IMR-90 (cell line): Measurements from ENCODE around the gene RRAGD. TPM values are rescaled to one million over a fixed set of nuclear protein-coding genes. Genes with fewer than 3 reads are reported as not detected.

Source experiments
- ATAC-seq: fragments of 200-7000 bp; cut with Tn5 transposase; 2 replicates; pipeline ENCODE4 v1.9.1; 2020; ENCODE audit warnings: low read depth, mild to moderate bottlenecking, moderate library complexity
- BruUV-seq: library from RNA; stranded (reverse); fragments of 400-500 nt; replicated peaks from 2 replicates; lab custom pipeline; 2021; lab: Mats Ljungman, UMichigan
- CTCF ChIA-PET: fragments of 300-600 bp; formaldehyde crosslinking; extraction: SDS; loops from one replicate; lab custom pipeline; 2021; ENCODE audit warnings: antibody characterized with exemption; lab: Yijun Ruan, JAX
- POLR2A ChIA-PET: fragments of 300-600 bp; sonication (Branson Sonifier 250); formaldehyde crosslinking; loops from one replicate; lab custom pipeline; 2022; ENCODE audit warnings: antibody characterized with exemption; ENCODE audit not compliant: unreplicated experiment; lab: Charles Lee
- DNase-seq: peaks from one replicate; pipeline ENCODE4 v3.0.0; 2013
- H2AFZ ChIP-seq: replicated peaks from 2 replicates; pipeline ENCODE3; 2013; ENCODE audit warnings: low read length, mild to moderate bottlenecking; ENCODE audit not compliant: poor library complexity
- H2AK5ac ChIP-seq: 2 replicates; pipeline ENCODE4 v1.6.1; 2013; ENCODE audit warnings: low read depth, low read length, inconsistent platforms
- H2AK9ac ChIP-seq: replicated peaks from 2 replicates; pipeline ENCODE3; 2013; ENCODE audit warnings: mild to moderate bottlenecking, low read depth, low read length, moderate library complexity; ENCODE audit not compliant: poor library complexity
- H2BK120ac ChIP-seq: 2 replicates; pipeline ENCODE4 v1.6.1; 2013; ENCODE audit warnings: low read depth, low read length, inconsistent platforms
- H2BK15ac ChIP-seq: 3 replicates; pipeline ENCODE4 v1.6.1; 2013; ENCODE audit warnings: low read depth, low read length, inconsistent platforms
- H2BK20ac ChIP-seq: 2 replicates; pipeline ENCODE4 v1.6.1; 2013; ENCODE audit warnings: low read depth, mild to moderate bottlenecking, inconsistent platforms, low read length, moderate library complexity
- H2BK5ac ChIP-seq: 2 replicates; pipeline ENCODE4 v1.6.1; 2013; ENCODE audit warnings: mild to moderate bottlenecking, low read depth, low read length, inconsistent platforms; ENCODE audit not compliant: poor library complexity, severe bottlenecking
- H3K14ac ChIP-seq: replicated peaks from 2 replicates; pipeline ENCODE4 v1.6.1; 2013; ENCODE audit warnings: low read depth, low read length, inconsistent platforms
- H3K18ac ChIP-seq: 2 replicates; pipeline ENCODE4 v1.6.1; 2013; ENCODE audit warnings: low read depth, low read length, control low read depth
- H3K23ac ChIP-seq: 2 replicates; pipeline ENCODE4 v1.6.1; 2013; ENCODE audit warnings: low read depth, low read length, inconsistent platforms
- H3K27ac ChIP-seq: 2 replicates; pipeline ENCODE4 v1.5.1; 2013; ENCODE audit warnings: mild to moderate bottlenecking, control low read depth, low read length; ENCODE audit not compliant: insufficient read depth
- H3K27me3 ChIP-seq: 2 replicates; pipeline ENCODE4 v1.6.1; 2013; ENCODE audit warnings: low read length; ENCODE audit not compliant: control insufficient read depth, insufficient read depth
- H3K36me3 ChIP-seq: 2 replicates; pipeline ENCODE4 v1.6.1; 2013; ENCODE audit warnings: low read length, mixed read lengths; ENCODE audit not compliant: control insufficient read depth, insufficient read depth
- H3K4ac ChIP-seq: 2 replicates; pipeline ENCODE4 v1.6.1; 2013; ENCODE audit warnings: low read depth, low read length, inconsistent platforms
- H3K4me1 ChIP-seq: 2 replicates; pipeline ENCODE4 v1.6.1; 2013; ENCODE audit warnings: low read length, mixed read lengths; ENCODE audit not compliant: control insufficient read depth, insufficient read depth
- H3K4me2 ChIP-seq: 2 replicates; pipeline ENCODE4 v1.6.1; 2013; ENCODE audit warnings: low read depth, mild to moderate bottlenecking, control low read depth, low read length, moderate library complexity
- H3K4me3 ChIP-seq: 2 replicates; pipeline ENCODE4 v1.5.1; 2013; ENCODE audit warnings: low read depth, mild to moderate bottlenecking, control low read depth, low read length, moderate library complexity; ENCODE audit not compliant: insufficient read depth
- H3K56ac ChIP-seq: 2 replicates; pipeline ENCODE4 v1.6.1; 2013; ENCODE audit warnings: low read length, inconsistent platforms; ENCODE audit not compliant: insufficient read depth; ENCODE audit errors: extremely low read depth
- H3K79me1 ChIP-seq, 2 experiments: 2 replicates each; pipeline ENCODE4 v1.6.1; 2013; ENCODE audit warnings: low read length in 2 of 2, inconsistent platforms in 1 of 2, low read depth in 1 of 2
- H3K9ac ChIP-seq: 2 replicates; pipeline ENCODE4 v1.6.1; 2013; ENCODE audit warnings: low read depth, low read length, control low read depth
- H3K9me1 ChIP-seq: 2 replicates; pipeline ENCODE4 v1.6.1; 2013; ENCODE audit warnings: low read length, inconsistent platforms; ENCODE audit not compliant: insufficient read depth
- H3K9me3 ChIP-seq: 2 replicates; pipeline ENCODE4 v1.6.1; 2013; ENCODE audit warnings: low read length; ENCODE audit not compliant: control insufficient read depth, insufficient read depth
- H4K20me1 ChIP-seq: 2 replicates; pipeline ENCODE4 v1.6.1; 2013; ENCODE audit warnings: low read length, inconsistent platforms; ENCODE audit not compliant: insufficient read depth
- H4K5ac ChIP-seq: 2 replicates; pipeline ENCODE4 v1.6.1; 2013; ENCODE audit warnings: mild to moderate bottlenecking, low read depth, low read length, control low read depth
- H4K8ac ChIP-seq, 2 experiments: 2 replicates each; pipeline ENCODE4 v1.6.1; 2013; ENCODE audit warnings: low read depth in 2 of 2, low read length in 2 of 2, control low read depth in 1 of 2, inconsistent platforms in 1 of 2
- H4K91ac ChIP-seq: 2 replicates; pipeline ENCODE4 v1.6.1; 2013; ENCODE audit warnings: low read depth, low read length, inconsistent platforms; ENCODE audit not compliant: insufficient read depth
- CEBPB ChIP-seq: IDR thresholded peaks from 2 replicates; pipeline ENCODE4 v1.6.1; 2012; ENCODE audit warnings: low read depth, low read length, improper control_type of control experiment
- CHD1 ChIP-seq: IDR thresholded peaks from 2 replicates; pipeline ENCODE4 v1.6.1; 2012; ENCODE audit warnings: low read depth, low read length, improper control_type of control experiment
- MXI1 ChIP-seq: IDR thresholded peaks from 2 replicates; pipeline ENCODE4 v1.6.1; 2012; ENCODE audit warnings: low read depth, mild to moderate bottlenecking, low read length, moderate library complexity, borderline replicate concordance
- POLR2A ChIP-seq: IDR thresholded peaks from 2 replicates; pipeline ENCODE4 v1.6.1; 2012; ENCODE audit warnings: mild to moderate bottlenecking, low read depth, low read length
- RAD21 ChIP-seq: IDR thresholded peaks from 2 replicates; pipeline ENCODE4 v1.6.1; 2012; ENCODE audit warnings: low read length, improper control_type of control experiment
- RCOR1 ChIP-seq: IDR thresholded peaks from 2 replicates; pipeline ENCODE4 v1.6.1; 2012; ENCODE audit warnings: mild to moderate bottlenecking, low read length, improper control_type of control experiment; ENCODE audit not compliant: insufficient replicate concordance
- USF2 ChIP-seq: fragments of 150-350 bp; IDR thresholded peaks from 2 replicates; pipeline ENCODE4 v1.6.1; 2017; ENCODE audit warnings: mild to moderate bottlenecking, antibody characterized with exemption, low read length, low read depth
- WGBS, 2 experiments: methylation state at CpG; one replicate each; pipeline versions ENCODE4 v1.1.5 to v1.1.7; 2013; ENCODE audit warnings: missing lambda C conversion rate in 2 of 2; ENCODE audit not compliant: insufficient read length in 1 of 2; ENCODE audit errors: extremely low coverage in 2 of 2; 5-methylcytosine and 5-hydroxymethylcytosine counted together
- dilution Hi-C: fragments of 300-500 bp; cut with HindIII; formaldehyde crosslinking; loops from one replicate; pipeline ENCODE4 v1.14.3; 2018; ENCODE audit warnings: low sequenced_read_pairs; ENCODE audit not compliant: unreplicated experiment
- in situ Hi-C: fragments of 300-500 bp; cut with MboI; formaldehyde crosslinking; loops from 3 replicates; pipeline ENCODE4 v1.14.3; 2019; ENCODE audit warnings: low sequenced_read_pairs, inconsistent platforms, mixed read lengths
- intact Hi-C: fragments of 100-400 bp; cut with micrococcal nuclease; formaldehyde crosslinking; loops from 2 replicates; pipeline ENCODE4 v1.10.0; 2022
- polyA plus RNA-seq, 3 experiments: library from polyadenylated mRNA; depleted of rRNA; stranded (reverse); fragments of >200 nt; gene quantifications; 2 replicates each; pipeline ENCODE4 v1.2.3, GENCODE V29; 2012; ENCODE audit warnings: low replicate concordance in 1 of 3
- total RNA-seq: library from RNA; depleted of rRNA; stranded (reverse); fragments of >200 nt; gene quantifications from 2 replicates; pipeline ENCODE4 v1.2.3, GENCODE V29; 2012

The RRAGD gene
- total and polyA plus RNA-seq, 2 of the 4 experiments (the other 2 are of a cell fraction) = not detected

GRCh38 chr6:89440200-89440599 lies 28.1 kb upstream of the RRAGD start:
- H4K20me1 ChIP-seq = no peaks in the 10 kb centered on the region
- H3K4me3 ChIP-seq = no peak overlapping the region
- WGBS, 2 experiments = no CpG with 5 or more reads among the region's 3 CpGs
- H3K27me3 ChIP-seq = peaks cover under 1% of the 10 kb centered on the region; the same call in 1 of the 2 replicates
- H3K9ac ChIP-seq = no peak overlapping the region
- H4K8ac ChIP-seq = no peak overlapping the region
- H4K5ac ChIP-seq = no peak overlapping the region
- no peak overlapping the region for H4K91ac ChIP-seq
- TF ChIP-seq CEBPB = no peak
- no peak for TF ChIP-seq POLR2A
- TF ChIP-seq RAD21 = no peak
- no peak for TF ChIP-seq MXI1
- TF ChIP-seq CHD1 = no peak
- no peak for TF ChIP-seq RCOR1
- no peak for TF ChIP-seq USF2
- H2BK120ac ChIP-seq = no peak overlapping the region
- BruUV-seq = no TSS peak
- H3K9me3 ChIP-seq = no peaks in the 10 kb centered on the region
- dilution Hi-C loops (no loop called here), in situ Hi-C loops (no loop called here), intact Hi-C loops (no loop called here)
- no peak overlapping the region for H3K56ac ChIP-seq
- no peaks in the 10 kb centered on the region for H3K9me1 ChIP-seq
- H3K27ac ChIP-seq = no peak overlapping the region
- ATAC-seq (no peak), DNase-seq (no peak)
- no peak overlapping the region for H3K14ac ChIP-seq
- no peak overlapping the region for H3K4ac ChIP-seq
- no peak overlapping the region for H2BK5ac ChIP-seq
- POLR2A ChIA-PET = no interaction called here
- no peaks in the 10 kb centered on the region for H3K4me1 ChIP-seq
- no peaks in the 10 kb centered on the region for H3K36me3 ChIP-seq
- H3K79me1 ChIP-seq = no peaks in the 10 kb centered on the region
- H2AFZ ChIP-seq = no peak overlapping the region
- CTCF ChIA-PET = no interaction called here
- H3K18ac ChIP-seq = no peak overlapping the region
- no peak overlapping the region for H2BK20ac ChIP-seq
- H3K23ac ChIP-seq = no peak overlapping the region
- no peak overlapping the region for H2AK5ac ChIP-seq
- no peak overlapping the region for H3K4me2 ChIP-seq
- H2AK9ac ChIP-seq = no peak overlapping the region
- H2BK15ac ChIP-seq = no peak overlapping the region
